NCI-H1930 (cell line): ENCODE data around the gene NLGN1.
"Not testable (repeated sequence)": the region's sequence is repeated elsewhere in the genome, so short reads cannot be mapped to it uniquely, and the experiment has no call there.

Experiments used
- DNase-seq, 2 experiments: peaks; one replicate each; lab custom pipeline; 2025; lab: John Stamatoyannopoulos, UW

NLGN1 gene

DNA sequence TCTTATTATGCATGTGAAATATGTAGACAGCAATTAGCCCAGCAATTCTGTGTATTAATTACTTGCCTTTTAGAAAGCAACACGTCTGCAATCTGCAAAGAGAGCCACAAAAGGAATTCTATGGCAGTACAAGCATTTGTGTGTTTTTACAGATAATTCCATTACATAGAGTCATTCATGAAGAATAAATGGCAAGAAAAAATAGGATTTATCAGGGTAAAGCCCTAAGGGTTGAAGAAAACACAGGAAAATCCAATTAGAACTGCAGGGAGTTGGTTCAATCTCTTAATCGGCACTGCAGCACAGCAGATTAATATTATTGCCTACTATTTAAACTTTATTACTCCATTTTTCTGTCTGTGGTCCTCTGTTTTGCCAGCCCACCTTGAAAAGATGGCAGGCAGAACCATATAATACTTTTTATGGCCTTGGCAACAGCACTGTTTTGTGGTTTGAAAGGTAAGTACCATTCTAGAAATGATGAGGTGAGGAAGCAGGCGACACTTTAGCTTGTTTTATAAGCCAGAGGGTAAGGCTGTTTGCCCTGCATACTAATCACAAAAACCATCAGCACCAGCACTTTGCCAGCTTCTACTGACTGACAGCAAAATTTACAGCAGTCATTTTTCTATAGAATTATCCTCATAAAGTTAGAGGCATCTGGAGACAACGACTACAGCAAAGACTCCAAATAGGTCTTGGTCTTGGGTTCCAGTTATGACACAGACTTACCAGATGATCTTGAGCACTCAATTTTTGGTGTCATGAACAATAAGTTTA is 823.4 kb downstream of the NLGN1 start:
- DNase-seq, result no peak

DNA sequence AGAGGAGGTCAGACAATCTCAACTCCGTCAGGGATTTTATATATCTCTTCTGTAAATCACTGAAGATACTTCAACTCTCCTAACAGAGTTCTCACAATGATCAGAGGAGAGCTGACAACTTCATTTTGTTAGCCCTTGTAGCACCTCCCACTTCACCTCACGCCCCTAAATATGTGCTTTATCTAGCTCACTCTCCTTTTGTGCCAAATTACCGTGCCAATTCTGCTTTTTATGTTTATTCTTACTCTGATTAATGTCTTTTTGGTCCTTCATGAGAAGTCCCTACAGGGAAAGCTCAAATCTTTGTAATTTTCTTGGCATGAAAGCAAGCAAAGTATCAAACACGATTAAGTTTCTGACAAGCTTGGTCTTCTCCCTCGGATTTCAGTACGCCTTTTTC is 825.5 kb downstream of the NLGN1 start:
- no peak for DNase-seq

DNA sequence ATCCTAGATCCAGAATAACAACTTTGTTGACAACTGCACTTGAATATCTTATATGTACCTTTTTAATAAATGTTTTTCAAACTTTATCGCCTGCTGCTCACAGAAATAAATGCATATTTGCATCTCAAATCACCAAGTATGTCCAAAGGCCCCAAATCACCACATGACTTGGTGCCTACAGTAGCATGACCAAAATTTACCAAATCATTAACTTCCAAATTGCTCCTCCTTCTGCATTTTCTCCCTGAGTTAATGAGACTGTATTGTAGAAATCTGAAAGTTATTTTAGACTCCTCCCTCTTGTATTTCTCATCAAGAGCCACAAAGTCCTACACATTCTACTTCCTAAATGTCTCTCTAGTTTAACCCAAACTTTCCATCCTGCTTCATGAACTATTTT is 826.1 kb downstream of the NLGN1 start:
- no peak for DNase-seq

DNA sequence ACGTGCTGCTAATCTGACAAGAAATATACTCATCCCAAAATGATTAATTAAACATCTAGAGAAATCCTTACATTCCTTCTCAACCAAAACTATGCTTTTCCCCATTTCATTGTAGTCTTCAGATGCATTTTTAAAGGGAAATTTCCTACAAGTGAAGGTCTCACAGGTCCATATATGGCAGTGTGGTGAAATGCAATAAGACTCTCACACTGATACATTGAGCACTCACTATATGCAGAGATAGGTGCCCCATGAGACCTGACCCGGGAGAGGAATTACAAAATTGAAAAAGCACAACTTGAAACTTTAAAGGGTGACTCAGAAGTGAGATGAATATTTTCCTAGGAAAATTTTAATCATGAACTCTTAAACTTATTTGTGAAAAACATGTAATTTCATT is 832.4 kb downstream of the NLGN1 start:
- no peak for DNase-seq

DNA sequence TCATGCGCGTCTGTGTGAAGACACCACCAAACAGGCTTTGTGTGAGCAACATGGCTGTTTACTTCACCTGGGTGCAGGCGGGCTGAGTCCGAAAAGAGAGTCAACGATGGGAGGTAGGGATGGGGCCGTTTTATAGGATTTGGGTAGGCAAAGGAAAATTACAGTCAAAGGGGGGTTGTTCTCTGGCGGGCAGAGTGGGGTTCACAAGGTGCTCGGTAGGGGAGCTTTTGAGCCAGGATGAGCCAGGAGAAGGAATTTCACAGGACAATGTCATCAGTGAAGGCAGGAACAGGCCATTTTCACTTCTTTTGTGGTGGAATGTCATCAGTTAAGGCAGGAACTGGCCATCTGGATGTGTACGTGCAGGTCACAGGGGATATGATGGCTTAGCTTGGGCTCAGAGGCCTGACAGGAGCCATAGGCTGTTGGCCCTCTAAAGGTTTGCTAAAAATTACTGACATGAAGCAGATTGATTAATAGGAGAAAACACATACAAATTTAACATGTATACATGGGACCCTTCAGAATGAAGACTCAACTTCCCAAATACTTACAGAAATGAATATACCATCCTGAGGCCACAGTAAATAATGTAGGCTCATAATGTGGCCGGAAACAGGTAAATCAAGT is 834.6 kb downstream of the NLGN1 start:
- not testable (repeated sequence) for DNase-seq

DNA sequence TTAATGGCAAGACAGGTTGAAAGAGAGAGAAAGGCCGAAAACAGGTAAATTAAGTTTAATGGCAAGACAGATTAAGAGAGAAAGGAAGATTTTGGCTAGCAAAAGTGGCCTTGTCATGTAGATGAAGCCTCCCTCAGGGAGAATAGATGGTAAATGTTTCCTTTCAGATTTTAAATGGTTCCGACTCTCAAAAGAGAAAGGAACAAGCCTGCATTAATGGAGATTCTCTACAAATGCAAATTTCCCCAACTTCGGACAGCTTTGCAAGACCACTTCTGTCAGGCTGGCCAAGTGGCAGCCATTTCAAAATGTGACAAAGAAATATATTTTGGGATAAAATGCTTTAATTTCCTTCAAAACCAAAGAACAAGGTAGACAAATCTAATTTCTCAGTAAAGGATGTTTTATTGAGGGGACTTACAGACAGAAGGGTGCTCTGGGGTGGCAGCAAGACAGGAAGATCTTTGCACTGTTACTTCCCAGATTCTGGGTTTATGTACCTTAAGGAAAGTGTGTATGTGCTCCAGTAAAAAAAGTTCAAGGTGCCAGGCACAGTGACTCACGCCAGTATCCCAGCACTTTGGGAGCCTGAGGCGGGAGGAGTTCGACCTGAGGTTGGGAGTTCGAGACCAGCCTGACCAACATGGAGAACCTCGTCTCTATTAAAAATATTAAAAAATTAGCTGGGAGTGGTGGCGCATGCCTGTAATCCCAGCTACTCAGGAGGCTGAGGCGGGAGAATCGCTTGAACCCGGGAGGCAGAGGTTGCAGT is 835.3 kb downstream of the NLGN1 start:
- DNase-seq, result no peak

DNA sequence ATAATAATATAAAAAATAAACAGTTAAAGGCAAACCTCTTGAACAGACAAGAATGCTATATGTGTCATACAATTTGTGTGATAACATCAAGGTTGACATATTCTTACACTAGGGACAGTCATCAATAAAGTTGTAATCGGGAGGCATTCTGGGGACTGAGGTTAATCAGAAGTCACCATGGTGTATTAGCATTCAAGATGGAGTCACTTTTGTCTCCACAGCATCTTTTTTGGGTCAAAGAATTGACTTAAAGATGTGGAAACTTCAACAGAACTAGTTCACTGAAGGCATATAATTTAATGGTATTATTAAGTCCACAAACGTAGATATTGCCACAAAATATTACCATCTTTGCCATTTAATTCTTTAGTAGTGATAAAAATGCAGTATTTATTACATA is 836.0 kb downstream of the NLGN1 start:
- DNase-seq, result no peak

DNA sequence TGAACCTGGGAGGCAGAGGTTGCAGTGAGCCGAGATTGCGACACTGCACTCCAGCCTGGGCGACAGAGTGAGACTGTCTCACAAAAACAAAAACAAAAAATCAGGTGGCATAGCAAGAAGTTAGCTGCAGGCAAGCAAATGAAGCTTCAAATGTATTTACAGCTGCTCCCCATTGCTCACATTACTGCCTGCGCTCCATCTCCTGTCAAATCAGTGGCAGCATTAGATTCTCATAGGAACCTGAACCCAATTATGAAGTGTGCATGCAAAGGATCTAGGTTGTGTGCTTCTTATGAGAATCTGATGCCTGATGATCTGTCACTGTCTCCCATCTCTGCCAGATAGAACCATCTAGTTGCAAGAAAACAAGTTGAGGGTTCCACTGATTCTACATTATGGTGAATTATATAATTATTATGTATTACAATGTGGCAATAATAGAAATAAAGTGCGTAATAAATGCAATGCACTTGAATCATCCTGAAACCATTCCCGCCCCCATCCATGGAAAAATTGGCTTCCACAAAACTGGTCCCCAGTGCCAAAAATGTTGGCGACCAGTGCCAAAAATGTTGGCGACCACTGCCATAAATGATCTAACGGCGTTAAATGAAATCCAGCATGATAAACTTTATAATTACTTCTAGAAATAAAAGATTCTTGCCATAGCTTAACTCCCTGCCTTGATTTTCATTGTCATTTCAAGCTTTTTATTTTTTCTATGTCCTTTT is 844.9 kb downstream of the NLGN1 start:
- DNase-seq, result no peak

DNA sequence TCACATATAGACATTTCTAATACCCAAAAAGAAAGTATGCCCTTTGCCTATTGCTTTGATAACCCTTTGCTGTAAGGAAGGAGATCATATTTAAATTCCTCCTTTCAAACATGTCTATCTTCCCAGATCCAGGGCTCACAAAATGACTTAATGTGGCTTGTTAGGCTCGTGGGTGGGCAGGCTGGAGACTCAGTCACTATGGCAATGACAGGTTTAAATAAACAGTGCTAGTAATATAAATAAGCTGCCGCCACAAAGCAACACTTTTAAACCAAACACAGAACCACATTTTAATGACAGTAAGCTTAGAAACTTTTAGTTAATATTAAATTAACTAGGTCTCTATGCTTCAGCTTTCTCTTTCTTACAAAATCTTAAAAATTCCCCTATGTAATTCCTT is 845.6 kb downstream of the NLGN1 start:
- no peak for DNase-seq

DNA sequence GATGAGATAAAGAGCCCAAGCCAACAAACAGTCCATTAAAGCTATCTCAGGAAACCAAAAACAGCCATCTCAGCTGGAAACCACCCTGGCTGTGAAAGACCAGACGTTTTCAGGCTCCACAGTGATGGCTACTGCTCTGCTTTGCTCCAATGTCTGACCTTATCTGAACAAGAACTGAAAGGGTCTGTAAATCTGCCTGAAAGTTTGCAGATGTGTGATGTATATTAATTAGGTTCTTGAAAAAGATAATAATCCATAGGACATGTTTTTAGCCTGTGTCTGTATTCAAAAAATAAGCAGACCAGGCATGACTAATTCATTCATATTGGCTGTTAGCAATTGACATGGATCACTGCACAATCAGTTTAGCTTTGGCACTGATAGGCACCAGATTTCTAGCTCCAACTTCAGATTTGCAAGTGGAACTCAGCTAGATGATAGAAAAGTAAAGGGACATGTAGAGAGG is 850.2 kb downstream of the NLGN1 start:
- no peak for DNase-seq

DNA sequence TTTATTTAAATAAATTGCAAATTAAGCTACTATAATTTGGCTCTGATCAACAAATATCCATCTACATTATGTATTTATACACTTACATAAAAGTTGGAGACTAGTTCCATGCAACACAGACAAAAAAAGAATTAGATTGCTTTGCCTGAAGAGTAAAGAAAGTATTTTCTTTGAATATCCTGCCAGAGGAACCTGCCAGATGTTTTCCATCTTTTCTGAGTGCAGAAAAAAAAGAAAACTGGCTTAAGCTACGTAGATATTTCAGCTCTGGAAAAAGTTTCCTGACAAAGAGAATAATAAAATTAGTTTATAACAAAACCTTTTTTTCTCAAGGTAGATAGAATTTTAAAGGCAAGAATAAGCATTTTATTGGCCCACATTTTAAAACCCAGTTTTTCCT is 854.1 kb downstream of the NLGN1 start:
- no peak for DNase-seq

DNA sequence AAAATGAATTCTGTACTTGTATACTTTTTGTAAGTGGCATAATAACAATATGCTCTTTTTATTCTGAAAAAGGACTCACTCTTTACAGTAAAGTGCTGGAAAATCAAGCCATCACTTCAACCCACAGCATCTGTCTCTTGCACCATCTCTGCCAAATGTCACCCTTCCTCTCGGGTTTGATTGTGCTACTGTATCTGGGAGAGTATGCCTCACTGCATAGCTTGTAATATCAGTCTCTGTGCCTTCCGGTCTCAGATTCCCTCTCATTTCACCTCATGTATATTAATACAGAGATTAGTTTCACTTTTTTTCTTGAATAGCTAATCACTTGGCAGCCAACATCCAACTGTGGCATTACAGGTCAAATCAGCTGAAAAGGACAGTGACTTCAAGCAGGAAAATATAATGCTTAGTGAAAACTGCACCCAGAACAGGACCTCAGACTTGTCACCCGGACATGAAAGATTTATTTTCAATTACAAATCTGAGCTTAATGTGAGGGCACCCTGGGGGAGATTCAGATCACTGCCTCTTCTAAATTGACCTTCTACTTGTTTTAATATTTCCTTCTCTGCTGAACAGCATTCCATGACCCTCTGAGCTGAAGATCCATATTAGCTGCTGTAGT is 855.8 kb downstream of the NLGN1 start:
- DNase-seq, result no peak

DNA sequence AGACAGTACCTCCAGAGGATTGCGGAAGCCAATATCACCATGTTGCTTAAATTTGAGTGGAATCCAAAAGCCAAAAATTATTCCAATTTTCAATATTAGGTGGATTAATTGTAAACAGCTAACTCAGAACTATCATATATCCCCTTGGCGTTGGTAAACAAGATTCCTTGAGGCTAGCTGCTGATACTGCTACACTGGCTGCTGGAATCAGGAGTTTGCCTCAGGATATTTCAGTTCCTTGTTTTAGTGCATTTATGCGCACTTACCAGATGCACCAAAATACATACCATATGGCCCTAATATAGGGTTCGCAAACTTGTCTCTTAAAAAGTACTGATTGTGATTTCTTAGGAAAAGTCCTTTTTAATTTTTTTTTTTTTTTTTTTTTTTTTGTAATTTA is 856.4 kb downstream of the NLGN1 start:
- DNase-seq, result no peak

DNA sequence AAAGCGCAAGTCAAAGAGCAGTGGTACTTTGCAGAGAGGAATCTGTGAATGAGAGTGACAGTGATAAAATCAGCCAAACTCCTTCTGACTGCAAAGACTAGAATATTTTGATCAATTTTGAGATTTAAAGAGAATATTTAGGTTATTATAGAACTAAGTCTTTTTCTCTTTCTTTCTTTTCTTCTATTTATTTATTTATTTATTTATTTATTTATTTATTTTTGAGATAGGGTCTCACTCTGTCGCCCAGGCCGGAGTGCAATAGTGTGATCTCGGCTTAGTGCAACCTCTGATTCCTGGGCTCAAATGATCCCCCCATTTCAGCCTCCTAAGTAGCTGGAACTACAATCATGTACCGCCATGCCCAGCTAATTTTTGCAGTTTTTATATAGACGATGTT is 857.9 kb downstream of the NLGN1 start:
- no peak for DNase-seq

DNA sequence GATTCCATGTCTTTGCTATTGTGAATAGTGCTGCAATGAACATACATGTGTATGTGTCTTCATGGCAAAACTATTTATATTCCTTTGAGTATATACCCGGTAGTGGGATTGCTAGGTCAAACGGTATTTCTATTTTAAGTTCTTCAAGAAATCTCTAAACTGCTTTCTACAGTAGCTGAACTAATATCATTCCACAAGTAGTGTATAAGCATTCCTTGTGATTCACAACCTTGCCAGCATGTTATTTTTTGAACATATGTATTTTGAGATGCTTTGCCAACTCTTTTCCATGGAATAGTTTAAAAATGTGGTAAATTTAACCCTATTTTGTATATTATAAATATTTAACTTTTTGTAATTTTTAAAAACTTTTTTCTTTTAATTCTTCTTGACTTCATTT is 868.9 kb downstream of the NLGN1 start:
- no peak for DNase-seq

DNA sequence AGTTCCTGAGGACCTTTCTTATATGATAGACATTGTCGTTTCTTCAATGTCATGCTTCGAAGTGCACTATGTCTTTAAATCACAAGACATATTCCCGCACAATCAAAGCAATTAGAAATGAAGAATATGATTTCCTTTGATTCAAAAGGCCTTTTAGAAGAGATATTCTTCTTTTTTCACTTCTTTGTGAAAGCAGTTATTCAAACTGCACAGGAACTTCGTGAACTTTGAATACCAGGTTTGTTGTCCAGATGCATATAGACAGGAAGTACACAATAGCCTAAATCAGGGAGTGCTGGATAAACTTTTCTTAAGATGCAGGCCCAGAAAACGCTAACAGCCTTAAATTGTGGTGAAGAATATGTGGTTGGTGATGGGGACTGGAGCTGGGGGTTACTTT is 870.5 kb downstream of the NLGN1 start:
- DNase-seq, result no peak

DNA sequence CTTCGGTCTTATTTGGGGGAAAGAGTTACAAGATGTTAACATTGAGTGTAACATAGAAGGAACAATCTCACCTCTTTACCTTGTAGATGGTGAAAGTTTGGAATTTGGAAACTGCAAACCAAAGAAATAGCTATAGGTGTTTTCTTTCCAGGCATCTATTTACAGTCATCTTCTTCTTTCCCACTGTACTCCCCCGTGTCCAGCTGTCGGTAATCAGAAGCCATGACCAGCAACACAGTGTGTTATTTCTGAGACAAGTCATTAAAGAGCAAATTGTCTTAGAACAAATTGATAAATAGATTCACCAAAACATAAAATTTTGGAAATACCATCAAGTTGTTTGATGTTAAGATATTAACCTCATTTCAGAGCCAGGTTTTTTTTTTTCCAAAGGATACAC is 871.0 kb downstream of the NLGN1 start:
- no peak for DNase-seq

DNA sequence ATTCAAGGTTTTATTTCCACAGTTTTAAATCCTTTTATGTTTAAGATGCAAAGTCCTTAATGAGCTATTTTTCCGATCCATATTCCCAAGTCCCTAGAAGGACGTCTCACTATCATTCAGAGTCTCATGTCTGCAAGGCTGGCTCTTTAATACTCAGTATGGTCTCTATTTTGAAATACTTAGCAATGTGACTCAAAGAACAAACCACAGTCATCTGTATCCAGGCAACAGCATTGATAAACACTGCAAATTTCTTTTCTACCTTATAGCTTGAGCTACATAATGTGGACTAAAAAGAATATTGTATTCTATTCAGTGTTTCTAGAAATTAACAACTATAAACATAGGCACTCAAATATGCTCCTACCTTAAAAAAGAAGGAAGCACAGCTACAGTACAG is 873.3 kb downstream of the NLGN1 start:
- no peak for DNase-seq

DNA sequence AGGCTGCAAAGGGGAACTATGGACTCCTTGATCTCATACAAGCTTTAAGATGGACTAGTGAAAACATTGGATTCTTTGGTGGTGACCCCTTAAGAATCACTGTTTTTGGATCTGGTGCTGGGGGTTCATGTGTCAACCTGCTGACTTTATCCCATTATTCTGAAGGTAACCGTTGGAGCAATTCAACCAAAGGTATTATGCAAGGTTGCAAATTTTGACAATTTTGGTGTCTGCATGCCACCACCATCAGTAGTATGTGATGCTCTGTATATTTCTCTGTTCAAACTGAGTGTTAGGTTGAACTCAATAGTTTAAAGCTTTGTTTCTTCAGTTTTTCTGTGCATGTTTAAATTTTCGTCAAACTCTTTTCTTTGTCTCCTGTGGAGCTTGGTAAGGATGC is 877.8 kb downstream of the NLGN1 start:
- no peak for DNase-seq

DNA sequence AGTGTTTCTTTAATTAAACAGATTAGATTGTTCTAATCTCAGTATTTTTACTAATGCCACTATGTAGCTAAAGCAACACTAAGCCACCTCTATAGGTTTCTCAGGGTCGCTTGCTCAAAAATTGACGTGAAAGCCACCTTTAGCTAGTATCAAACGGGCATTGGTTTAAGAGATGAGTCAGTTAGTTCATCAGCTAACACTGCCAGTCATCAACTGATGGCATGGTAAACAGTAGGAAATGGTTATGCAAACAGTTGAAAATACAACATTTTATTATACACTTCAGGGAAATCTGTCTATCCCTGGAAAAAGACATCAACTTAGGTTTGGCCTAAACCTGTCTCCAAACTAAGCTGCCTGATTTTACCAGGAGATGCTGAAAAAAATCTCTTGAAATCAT is 879.3 kb downstream of the NLGN1 start:
- DNase-seq, result peak in 1 of 2 experiments; percentile 23

DNA sequence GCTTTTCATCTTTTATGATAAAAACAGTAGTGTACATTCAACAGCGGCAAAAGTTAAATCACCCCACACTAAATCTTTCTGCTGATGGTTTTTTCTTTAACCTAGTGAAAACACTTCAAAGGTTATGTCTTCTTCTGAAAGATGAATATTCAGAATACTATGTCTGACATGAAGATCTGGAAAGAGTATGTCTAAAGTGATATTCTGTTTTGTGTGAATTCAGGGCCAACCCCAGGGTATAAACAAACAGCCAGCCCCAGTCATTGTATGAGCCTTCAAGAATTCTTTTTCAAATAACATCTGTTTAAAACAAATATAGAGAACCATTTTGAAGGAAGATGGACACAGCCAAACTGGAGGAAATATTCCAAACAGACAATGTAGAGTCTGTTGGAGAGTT is 880.5 kb downstream of the NLGN1 start:
- DNase-seq, result no peak

DNA sequence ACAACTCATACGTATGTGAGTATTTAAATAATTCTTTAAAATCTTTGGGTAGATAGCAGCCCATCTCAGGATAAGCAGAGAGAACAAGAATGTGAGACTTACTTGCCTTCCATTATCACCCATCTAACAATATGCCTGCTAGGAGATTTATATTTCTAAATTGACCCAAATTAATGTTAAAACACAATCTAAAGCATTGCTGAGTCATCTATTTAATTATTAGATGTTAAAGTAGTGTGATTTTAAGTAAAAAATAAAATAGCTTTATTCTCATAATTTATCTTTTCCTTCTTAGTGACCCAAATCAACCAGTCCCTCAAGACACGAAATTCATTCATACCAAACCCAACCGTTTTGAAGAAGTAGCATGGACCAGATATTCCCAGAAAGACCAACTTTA is 882.6 kb downstream of the NLGN1 start:
- DNase-seq, result no peak
